GM21576 (cell line): ENCODE measurements around the gene DMAP1.
"Not testable (repeated sequence)": the region's sequence is repeated elsewhere in the genome, so short reads cannot be mapped to it uniquely, and the experiment has no call there.

Experiments used
- ATAC-seq: cut with Tn5 transposase; IDR thresholded peaks from one replicate; pipeline ENCODE4 v1.9.1; 2021; ENCODE audit warnings: mild to moderate bottlenecking, moderate library complexity; ENCODE audit not compliant: unreplicated experiment

DMAP1 gene, protein sequence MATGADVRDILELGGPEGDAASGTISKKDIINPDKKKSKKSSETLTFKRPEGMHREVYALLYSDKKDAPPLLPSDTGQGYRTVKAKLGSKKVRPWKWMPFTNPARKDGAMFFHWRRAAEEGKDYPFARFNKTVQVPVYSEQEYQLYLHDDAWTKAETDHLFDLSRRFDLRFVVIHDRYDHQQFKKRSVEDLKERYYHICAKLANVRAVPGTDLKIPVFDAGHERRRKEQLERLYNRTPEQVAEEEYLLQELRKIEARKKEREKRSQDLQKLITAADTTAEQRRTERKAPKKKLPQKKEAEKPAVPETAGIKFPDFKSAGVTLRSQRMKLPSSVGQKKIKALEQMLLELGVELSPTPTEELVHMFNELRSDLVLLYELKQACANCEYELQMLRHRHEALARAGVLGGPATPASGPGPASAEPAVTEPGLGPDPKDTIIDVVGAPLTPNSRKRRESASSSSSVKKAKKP

DNA sequence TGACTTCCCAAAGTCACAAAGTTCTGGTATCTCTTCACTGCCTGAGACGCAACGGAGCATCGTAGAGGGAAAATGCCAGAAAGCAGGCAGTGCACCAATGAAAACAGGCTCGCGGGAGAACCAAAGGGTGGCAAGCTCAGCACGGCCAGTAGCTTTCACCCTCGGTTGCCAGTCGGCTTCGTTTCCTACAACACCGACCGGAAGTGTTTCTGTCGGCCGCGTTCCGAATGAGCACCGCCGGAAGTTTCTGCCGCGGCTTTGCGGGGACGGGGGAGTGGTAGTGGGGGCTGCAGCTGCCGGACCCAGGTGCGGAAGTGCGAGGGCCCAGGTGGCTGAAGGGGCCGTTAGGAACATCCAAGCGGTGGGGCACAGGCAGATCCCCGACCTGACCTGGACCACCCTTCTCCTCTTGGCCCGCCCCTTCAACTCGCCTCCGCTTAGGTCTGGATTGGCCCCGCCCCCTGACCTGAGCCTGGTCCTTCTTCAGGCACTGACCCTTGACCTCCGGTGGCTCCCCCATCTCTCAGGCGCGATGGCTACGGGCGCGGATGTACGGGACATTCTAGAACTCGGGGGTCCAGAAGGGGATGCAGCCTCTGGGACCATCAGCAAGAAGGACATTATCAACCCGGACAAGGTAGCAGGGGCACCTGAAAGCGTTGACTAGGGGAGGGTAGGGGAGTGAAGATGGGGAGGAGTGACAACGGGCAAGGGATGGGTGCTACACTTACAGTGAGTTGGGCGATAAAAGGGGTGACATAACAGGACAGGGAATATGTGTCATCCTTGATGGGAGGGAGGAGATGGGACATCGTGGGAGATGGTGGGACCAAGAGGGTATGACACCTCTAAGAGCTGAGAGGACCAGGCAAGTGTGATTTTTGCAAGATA is at the start of gene DMAP1:
TSS of gene DMAP1 (plus strand) at position 250 of the 891 bp plus-strand sequence. CDS start at position 533, 283 bp downstream.
- ATAC-seq = peak; percentile 72

DNA sequence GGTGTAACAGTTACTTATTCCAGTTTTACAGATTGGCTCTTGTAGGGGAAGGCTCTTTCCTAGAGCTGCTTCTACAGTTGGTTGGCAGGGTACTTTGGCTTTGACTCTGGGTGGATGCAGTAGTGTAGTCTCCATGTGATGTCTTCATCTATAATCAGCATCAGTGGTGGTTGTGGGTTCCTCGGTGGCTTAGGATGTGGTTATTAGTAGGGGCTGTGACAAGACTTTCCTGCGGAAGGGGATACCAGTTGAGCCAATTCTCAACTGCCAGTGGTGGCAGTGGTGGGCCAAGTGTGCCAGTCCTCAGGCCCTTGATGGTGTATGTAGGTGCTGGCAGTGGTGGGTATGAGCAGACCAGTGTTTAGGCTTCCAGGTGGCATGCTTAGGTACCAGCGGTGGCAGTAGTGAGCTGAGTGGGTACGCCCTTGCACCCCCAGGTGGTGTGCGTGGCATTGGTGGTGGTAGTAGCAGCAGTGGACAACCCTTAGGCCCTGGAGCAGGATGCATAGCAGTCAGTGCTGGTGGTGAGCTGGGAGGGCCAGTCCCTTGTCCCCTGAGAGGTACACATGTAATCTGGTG is 44.7 kb upstream of the DMAP1 start:
- no peak for ATAC-seq

DNA sequence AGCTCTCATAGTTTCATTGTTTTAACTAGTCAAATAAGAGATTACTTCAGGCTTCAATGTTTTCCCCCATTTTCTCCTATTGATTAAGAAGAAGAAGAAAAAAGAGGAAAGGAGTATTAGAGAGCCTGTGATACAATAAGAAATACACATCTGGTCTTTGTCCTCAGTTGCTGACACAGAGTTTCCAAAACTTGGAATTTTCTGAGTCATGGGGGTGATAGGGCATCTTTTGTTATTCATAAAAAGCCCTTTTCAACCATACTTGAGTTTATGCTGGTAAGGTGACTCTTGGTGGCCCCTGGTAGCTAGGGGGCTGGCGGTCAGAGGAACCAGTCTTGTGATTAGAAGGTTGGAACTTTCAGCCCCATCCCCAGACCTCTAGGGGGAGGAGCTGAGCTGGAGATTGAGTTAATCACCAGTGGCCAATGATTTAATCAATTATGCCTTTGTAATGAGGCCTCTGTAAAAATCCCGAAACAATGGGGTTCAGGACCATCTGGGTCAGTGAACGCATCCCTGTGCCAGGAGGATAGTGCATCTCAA is 42.9 kb upstream of the DMAP1 start:
- no peak for ATAC-seq

DNA sequence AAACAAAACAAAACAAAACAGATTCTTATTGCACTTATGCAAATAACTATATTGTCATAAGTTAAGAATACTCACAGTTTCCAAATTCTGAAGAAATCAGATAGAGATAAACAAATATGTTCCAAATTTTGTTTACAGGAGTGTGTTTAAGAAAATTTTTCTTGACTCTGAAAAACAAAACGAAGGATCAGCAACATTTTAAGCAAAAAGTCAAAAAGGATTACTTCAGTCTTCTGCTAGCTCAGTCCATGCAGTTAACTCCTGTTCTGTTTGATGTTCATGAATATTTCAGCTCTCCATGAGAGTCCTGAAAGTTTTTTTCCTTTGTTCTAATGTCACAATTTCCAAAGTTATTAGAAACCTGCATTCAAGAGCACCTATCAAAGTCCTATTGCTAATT is 38.6 kb upstream of the DMAP1 start:
- no peak for ATAC-seq

DNA sequence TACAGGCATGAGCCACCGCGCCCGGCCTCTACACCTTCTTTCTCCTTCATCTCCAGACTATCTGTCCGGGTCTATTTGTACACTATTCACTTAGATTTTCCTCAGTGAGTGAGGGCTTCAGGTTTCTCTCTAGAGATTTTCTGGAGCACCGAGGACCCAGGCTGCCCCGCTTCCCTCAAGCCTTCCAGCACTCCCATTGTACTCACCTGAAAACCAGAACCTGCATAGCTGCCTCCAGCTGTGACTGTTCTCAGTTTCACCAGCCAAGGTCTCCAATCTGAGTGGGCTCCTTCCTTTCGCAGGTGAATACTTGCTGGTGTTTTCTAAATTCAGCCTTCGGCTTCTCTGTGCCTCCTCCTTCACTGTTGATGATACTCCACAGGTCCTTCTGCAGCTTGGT is 12.9 kb upstream of the DMAP1 start:
- no peak for ATAC-seq

DNA sequence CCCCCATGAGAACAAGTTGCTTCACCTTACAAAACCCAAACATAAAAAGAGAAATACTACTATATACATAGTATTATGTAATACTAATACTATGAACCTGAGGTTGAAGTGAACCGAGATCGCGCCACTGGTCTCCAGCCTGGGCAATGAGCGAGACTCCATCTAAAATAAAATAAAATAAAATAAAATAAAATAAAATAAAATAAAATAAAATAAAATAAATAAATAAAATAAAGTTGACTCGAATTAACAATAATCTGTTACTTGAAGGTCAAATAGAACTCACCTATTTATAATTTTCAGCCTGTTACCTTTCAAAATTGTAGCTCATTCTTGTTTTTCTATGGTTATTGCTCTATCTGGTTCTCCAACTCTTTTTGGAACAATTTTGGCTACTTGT is 6.7 kb upstream of the DMAP1 start:
- not testable (repeated sequence) for ATAC-seq

DNA sequence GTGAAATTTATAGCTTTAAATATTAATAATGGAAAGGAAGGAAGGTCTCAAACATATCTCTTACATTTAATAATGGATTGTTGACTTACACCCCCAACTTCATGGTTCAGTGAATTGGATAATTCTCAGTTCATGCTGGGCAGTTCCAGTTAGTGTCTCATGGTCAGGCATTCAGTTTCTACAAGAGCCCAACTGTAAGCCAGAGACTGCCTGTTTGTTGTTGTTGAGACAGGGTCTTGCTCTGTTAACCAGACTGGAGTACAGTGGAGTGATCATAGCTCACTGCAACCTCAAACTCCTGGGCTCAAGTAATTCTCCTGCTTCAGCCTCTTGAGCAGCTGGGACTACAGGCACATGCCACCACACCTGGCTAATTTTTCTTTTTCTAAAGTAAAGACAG is 5.0 kb upstream of the DMAP1 start:
- ATAC-seq = no peak

DNA sequence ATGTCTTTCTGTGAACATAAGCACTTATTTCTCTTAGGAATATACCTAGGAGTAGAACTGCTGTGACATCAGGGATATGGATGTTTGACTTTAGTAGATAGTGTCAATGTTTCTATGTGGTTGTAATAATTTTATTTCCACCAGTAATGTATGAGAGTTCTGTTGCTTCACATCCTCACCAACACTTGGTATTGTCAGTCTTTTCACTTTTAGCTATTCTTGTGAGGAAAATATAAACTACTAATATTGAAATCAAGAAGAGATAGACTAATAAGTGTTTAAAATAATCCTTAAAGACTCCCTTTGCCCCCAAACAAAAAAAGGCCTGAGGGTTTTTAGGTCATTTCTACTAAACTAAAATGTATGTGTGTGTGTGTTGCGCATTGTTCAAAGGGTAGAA is 2.7 kb upstream of the DMAP1 start:
- ATAC-seq = no peak

DNA sequence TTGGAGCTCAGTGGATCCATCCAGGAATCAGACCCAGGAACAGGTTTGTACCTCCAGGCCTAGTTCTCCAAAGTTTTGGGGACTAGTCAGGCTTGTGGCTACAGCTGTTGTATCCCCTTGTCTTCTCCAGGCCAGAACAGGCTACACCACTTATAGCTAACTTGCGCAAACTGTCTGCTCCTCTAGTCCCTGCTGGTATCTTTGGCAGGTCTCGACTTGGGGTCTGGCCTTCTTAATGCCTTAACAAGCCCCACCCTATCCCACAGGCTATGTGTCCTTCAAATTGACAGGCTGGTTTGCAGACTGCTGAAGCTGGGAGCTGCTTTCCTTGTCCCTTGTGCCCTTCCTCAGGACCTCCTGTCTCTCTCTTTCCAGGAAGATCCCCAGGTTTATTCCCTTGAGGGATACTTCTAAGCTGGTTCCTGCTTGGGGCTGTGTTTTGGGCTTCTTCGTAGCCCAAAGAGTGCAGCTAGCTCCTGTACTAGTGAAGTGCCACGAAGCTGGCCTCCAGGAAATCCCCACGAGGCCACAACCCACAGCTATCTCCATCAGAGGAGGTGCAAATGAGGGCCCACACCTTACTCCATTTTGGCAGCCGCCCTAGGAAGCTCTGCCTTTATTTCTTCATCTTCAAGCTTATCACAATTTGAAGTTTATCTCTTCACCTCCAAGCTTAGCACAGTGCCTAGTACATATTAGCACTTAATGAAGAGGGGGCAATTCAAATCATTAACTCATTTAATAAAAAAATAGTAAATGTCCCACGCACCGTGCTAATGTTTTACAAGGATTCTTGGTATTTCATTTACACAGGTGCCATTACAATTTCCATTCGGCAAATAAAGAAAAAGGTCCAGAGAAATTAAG is 683 bp upstream of the DMAP1 start:
- no peak for ATAC-seq

DNA sequence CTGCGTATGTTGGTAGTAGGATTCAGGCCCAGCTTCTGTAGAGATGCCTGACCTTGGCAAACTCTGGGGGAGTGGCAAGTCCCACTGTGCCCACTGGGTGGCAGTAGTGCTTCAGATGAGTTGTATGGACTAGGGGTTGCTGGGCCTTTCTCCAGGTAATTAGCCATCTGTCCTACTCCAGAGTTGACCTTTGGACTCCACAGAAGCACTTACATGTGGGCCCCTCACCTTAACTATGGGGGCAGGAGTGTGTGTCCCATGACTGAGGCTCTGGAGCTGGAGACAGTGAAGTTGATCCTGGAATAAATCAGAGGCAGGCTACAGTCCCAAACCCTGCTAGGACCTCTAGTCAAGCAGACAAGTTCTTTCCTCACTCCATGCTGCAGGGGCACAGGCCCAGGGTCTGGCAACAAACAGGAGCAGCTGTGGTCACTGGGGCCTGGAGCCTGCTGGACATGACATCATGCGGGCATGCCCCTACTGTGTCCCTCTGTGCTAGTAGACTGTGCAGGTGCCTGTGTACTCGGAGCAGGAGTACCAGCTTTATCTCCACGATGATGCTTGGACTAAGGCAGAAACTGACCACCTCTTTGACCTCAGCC is 4.6 kb downstream of the DMAP1 start:
- no peak for ATAC-seq

DNA sequence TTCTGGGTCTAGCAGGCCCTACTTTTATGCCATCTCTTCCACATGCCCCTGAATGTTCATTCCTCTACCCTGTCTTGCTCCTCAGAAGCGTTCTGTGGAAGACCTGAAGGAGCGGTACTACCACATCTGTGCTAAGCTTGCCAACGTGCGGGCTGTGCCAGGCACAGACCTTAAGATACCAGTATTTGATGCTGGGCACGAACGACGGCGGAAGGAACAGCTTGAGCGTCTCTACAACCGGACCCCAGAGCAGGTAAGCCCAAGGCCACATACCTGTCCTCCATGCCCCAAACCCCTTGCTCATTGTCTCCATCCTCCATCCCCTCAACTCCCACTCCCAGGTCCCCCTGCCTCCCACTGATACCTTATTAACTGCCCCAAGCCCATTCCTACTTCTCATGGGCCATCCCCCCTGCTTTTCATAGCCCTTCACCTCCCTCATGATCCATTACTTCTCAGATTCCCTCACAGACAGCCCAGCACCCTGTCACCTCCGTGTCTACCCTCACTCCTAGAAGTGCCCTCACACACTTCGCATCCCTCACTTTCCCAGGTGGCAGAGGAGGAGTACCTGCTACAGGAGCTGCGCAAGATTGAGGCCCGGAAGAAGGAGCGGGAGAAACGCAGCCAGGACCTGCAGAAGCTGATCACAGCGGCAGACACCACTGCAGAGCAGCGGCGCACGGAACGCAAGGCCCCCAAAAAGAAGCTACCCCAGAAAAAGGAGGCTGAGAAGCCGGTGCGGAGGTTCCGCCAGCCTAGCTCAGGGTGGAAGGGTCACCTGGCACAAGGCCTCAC is 5.4 kb downstream of the DMAP1 start:
- no peak for ATAC-seq

DNA sequence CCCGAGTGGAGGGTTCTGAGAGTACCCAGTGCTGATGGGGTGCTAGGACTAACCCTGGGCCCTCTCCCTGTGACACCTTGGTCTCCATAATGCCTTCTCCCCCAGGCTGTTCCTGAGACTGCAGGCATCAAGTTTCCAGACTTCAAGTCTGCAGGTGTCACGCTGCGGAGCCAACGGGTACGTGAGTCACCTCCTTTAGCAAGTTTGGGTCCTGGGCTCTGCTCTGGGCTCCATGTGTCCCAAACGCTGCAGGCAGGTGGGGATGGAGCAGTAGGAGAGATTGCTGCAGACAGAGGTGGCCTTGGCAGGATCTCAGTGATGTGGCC is 6.0 kb downstream of the DMAP1 start:
- ATAC-seq = no peak

DNA sequence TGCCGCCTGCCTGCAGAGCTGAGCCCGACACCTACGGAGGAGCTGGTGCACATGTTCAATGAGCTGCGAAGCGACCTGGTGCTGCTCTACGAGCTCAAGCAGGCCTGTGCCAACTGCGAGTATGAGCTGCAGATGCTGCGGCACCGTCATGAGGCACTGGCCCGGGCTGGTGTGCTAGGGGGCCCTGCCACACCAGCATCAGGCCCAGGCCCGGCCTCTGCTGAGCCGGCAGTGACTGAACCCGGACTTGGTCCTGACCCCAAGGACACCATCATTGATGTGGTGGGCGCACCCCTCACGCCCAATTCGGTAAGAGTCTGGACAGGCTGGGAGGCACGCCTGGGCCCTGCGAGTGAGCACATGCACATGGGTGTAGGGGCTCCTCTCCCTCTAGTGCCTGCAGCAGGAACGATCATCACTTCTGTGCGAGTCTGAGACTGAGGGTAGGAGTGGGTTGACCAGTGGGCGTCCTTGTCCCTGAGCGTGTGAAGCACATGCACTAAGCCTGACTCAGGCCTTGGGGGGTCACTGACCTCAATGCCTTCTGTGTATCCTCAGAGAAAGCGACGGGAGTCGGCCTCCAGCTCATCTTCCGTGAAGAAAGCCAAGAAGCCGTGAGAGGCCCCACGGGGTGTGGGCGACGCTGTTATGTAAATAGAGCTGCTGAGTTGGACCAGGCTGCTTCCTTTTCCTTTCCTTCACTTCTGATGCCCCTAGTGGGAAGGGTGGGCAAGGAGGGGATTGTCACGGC is 6.9 kb downstream of the DMAP1 start:
- ATAC-seq = no peak

DNA sequence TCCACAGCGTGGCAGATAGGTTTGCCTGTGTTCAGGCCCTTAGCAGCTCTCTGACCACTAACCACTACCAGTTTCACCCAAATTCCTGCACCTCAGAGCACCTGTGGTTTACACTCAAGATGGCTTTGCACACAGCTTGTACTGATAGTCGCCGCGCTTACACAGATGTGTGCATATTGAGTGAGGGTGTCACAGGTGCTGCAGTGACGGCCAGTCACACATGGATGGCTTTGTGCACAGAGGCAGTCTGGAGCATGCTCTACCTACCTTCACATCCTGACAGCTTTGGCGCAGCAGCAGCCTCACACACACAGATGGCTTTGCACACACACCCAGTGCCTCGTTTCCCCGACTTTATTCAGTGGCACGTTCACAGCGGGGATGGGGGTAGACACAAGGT is 7.5 kb downstream of the DMAP1 start:
- no peak for ATAC-seq

DNA sequence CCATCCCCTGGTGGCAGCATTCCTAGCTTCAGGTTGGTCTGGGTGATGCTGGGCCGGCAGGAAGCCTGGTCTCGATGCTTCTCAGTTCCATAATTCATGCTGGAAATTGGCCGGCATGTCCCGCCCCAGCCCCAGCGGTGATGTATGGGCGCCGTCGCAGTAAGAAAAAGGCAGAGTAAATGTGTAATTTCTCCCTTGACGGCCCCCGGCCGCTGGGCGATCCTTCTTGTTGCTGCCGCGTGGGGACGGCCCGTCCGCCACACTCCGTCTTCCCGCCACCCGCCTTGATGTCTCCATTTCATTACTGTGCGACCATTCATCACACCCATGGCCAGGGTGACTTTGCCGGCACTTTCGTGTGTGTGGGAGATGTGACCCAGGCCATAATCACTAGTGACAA is 8.5 kb downstream of the DMAP1 start:
- ATAC-seq = no peak

DNA sequence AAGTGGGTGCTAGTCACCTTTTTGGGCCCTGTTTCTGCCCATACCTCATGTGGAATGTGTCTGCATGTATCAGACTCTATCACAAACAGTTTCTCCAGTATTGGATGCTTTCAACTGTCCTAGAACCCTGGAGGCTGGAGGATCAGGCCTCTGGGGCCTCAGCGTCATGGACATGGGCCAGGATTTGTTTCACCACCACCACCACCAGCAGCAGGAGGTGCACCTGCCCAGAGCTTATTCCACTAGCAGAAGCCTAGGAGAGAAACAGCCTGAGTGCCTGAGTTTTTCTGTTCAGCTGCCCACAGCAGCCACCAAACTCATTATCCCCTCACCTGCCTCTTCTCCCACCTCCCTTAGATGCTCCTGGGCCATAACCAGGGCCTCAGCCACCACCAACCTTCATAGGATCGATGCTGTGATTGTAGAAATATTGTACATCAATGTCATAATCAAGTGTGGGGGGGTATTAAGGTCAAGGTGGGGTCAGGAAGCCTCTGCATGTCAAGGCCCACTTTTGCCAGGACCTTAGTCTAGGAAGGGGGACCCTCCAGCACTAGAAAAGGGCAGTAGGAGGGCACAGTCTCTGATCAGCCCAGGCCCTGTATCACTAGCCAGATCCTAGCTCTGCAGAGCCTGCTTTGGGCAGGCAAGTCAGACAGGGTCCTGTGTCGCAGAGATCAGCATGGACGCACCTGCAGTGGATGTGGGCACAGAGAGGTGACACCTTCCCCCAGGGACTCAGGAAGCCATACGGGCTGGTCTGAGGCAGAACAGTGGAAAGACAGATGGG is 9.3 kb downstream of the DMAP1 start:
- no peak for ATAC-seq

DNA sequence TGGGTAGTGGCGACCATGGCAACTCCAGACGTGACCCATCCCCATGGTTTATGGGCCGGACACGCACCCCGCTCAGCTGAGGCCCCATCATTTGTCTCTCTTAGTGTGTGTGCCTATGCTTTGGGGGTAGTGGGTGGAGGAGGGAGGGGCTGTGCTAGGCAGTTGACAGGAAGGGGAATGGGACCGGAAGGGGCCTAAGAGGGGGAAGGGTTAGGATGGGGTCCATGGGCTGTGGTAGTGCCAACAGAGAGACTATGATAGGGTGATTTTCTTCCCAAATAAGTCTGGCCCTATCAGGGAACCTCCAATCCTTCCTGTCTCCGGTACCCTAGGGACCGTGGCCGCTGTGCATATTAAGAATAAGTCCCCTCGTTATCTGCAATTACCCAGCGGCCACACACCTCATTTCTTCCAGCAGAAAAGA is 9.9 kb downstream of the DMAP1 start:
- no peak for ATAC-seq

DNA sequence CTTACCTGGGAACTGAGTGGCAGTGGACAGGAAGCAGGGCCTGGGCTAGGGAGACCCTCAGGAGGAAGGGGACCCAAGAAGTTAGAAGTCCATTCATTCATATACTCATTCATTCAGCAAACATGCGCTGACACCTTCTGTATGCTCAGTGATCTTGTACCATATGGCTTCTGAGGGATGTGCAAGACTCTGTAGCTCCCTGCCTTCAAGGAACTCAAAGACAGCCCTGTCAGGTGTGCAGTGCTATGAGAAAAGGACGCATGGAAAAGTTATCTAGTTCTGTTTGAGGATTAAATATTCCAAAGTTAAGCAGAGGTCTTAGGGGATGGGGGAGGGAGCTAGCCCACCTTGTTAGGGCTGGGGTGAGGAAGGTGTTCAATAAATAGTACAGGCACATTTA is 12.5 kb downstream of the DMAP1 start:
- no peak for ATAC-seq
